HG03175 (cell line): ENCODE measurements around the gene GAMT.

ENCODE experiments used
- ATAC-seq: cut with Tn5 transposase; IDR thresholded peaks from one replicate; pipeline ENCODE4 v1.9.1; 2021; ENCODE audit warnings: mild to moderate bottlenecking, moderate library complexity; ENCODE audit not compliant: unreplicated experiment

GAMT gene

GRCh38 chr19:1434040-1434366 lies 32.7 kb upstream of the GAMT start:
- no peak for ATAC-seq

- no peak for ATAC-seq
These were observed 32.0 kb upstream of the GAMT start for GRCh38 chr19:1433119-1434039.

GRCh38 chr19:1432507-1432887 lies 31.2 kb upstream of the GAMT start:
- ATAC-seq: no peak

- ATAC-seq: no peak
These were observed 30.6 kb upstream of the GAMT start for GRCh38 chr19:1431759-1432506.

- no peak for ATAC-seq
These were observed 28.9 kb upstream of the GAMT start for GRCh38 chr19:1430246-1430645.

GRCh38 chr19:1429750-1430149 lies 28.4 kb upstream of the GAMT start:
- ATAC-seq: no peak

GRCh38 chr19:1428738-1429391 lies 27.5 kb upstream of the GAMT start:
- no peak for ATAC-seq

GRCh38 chr19:1427221-1427920 lies 26.0 kb upstream of the GAMT start:
- no peak for ATAC-seq

GRCh38 chr19:1426736-1427135 lies 25.4 kb upstream of the GAMT start:
- no peak for ATAC-seq

GRCh38 chr19:1425902-1426301 lies 24.6 kb upstream of the GAMT start:
- ATAC-seq: no peak

- ATAC-seq: no peak
These were observed 23.9 kb upstream of the GAMT start for GRCh38 chr19:1425102-1425837.

- ATAC-seq: no peak
These were observed 23.0 kb upstream of the GAMT start for GRCh38 chr19:1424192-1424955.

GRCh38 chr19:1423436-1424191 lies 22.3 kb upstream of the GAMT start:
- no peak for ATAC-seq

- ATAC-seq: no peak
These were observed 21.6 kb upstream of the GAMT start for GRCh38 chr19:1422943-1423342.

- ATAC-seq: no peak
These were observed 21.0 kb upstream of the GAMT start for GRCh38 chr19:1422360-1422759.

GRCh38 chr19:1421958-1422305 lies 20.6 kb upstream of the GAMT start:
- no peak for ATAC-seq

GRCh38 chr19:1421218-1421957 lies 20.0 kb upstream of the GAMT start:
- no peak for ATAC-seq

GRCh38 chr19:1420590-1420989 lies 19.2 kb upstream of the GAMT start:
- ATAC-seq: no peak
